HG03469 (cell line): Measurements from ENCODE around the gene GCNA.

ENCODE experiments used
- ATAC-seq: cut with Tn5 transposase; IDR thresholded peaks from one replicate; pipeline ENCODE4 v1.9.1; 2021; ENCODE audit warnings: mild to moderate bottlenecking, moderate library complexity, moderate number of reproducible peaks; ENCODE audit not compliant: unreplicated experiment

Gene GCNA

GRCh38 chrX:71578253-71579135 is at the start of gene GCNA:
GCNA (plus strand) TSS chrX:71578437; CDS start chrX:71580822, 2,385 bp downstream.
- ATAC-seq, result no peak

- no peak for ATAC-seq
Measured at GRCh38 chrX:71532078-71532752, 46.0 kb upstream of the GCNA start.

- ATAC-seq, result peak; percentile 71
Measured at GRCh38 chrX:71532753-71533425, 45.3 kb upstream of the GCNA start, which contains the start of gene OGT. OGT (plus strand) TSS chrX:71533104; CDS start chrX:71533300, 196 bp downstream.

GRCh38 chrX:71533516-71533850 is 44.8 kb upstream of the GCNA start:
- ATAC-seq, result no peak

- no peak for ATAC-seq
Measured at GRCh38 chrX:71533851-71534561, 44.2 kb upstream of the GCNA start.

- no peak for ATAC-seq
Measured at GRCh38 chrX:71534773-71535544, 43.3 kb upstream of the GCNA start.

- no peak for ATAC-seq
Measured at GRCh38 chrX:71536285-71536684, 42.0 kb upstream of the GCNA start.

GRCh38 chrX:71537743-71538142 is 40.5 kb upstream of the GCNA start:
- ATAC-seq, result no peak

GRCh38 chrX:71540801-71541200 is 37.4 kb upstream of the GCNA start:
- no peak for ATAC-seq

- ATAC-seq, result peak; percentile 66
Measured at GRCh38 chrX:71541210-71542022, 36.8 kb upstream of the GCNA start.

GRCh38 chrX:71542411-71542810 is 35.8 kb upstream of the GCNA start:
- ATAC-seq, result no peak

GRCh38 chrX:71542825-71543224 is 35.4 kb upstream of the GCNA start:
- no peak for ATAC-seq

- no peak for ATAC-seq
Measured at GRCh38 chrX:71543316-71543715, 34.9 kb upstream of the GCNA start.

- no peak for ATAC-seq
Measured at GRCh38 chrX:71545364-71545763, 32.9 kb upstream of the GCNA start.

- ATAC-seq, result no peak
Measured at GRCh38 chrX:71546879-71547278, 31.4 kb upstream of the GCNA start.

GRCh38 chrX:71547339-71547738 is 30.9 kb upstream of the GCNA start:
- ATAC-seq, result no peak

GRCh38 chrX:71549986-71550385 is 28.3 kb upstream of the GCNA start:
- no peak for ATAC-seq

- no peak for ATAC-seq
Measured at GRCh38 chrX:71550578-71550977, 27.7 kb upstream of the GCNA start.

- ATAC-seq, result no peak
Measured at GRCh38 chrX:71556036-71556435, 22.2 kb upstream of the GCNA start.
